HG02642 (cell line): Measurements from ENCODE around the gene CDC42EP5.

Experiments
- ATAC-seq: cut with Tn5 transposase; IDR thresholded peaks from one replicate; pipeline ENCODE4 v1.9.1; 2021; ENCODE audit warnings: mild to moderate bottlenecking; ENCODE audit not compliant: unreplicated experiment, poor library complexity

The CDC42EP5 gene

GRCh38 chr19:54415208-54415900 lies 57.7 kb downstream of the CDC42EP5 start, which contains the start of gene TTYH1:
TSS of gene TTYH1 (plus strand) at chr19:54415464. CDS start at chr19:54415553, 89 bp downstream.
- no peak for ATAC-seq
